Endothelial cell of umbilical vein (primary cell): ENCODE results near the gene JAZF1. TPM values are rescaled to one million over a fixed set of nuclear protein-coding genes. Genes with fewer than 3 reads are reported as not detected.

Experiments used
- BruUV-seq: library from RNA; stranded (reverse); fragments of 400-500 nt; replicated peaks from 2 replicates; lab custom pipeline; 2021; lab: Mats Ljungman, UMichigan
- CTCF ChIA-PET: fragments of 300-600, 350-600 bp; sonication (Branson Sonifier 250); formaldehyde crosslinking; loops from one replicate; lab custom pipeline; 2021; ENCODE audit warnings: antibody characterized with exemption, inconsistent platforms; lab: Charles Lee
- POLR2A ChIA-PET: fragments of 300-600, 350-600 bp; sonication (Branson Sonifier 250); formaldehyde crosslinking; loops from one replicate; lab custom pipeline; 2021; ENCODE audit warnings: antibody characterized with exemption, inconsistent platforms; lab: Charles Lee
- DNase-seq: peaks from one replicate; pipeline ENCODE4 v3.0.0-alpha.2; 2011; ENCODE audit warnings: low read depth, low spot score
- FAIRE-seq: peaks from 2 replicates; lab custom pipeline; 2011; peaks lifted over from hg19 to GRCh38; lab: Jason Lieb, UNC
- H2AFZ ChIP-seq: 2 replicates; pipeline ENCODE4 v1.6.0; 2012; ENCODE audit warnings: low read depth, low read length, control low read depth, inconsistent platforms
- H3K27ac ChIP-seq: 2 replicates; pipeline ENCODE4 v1.5.1; 2011; ENCODE audit warnings: low read depth, mild to moderate bottlenecking, control low read depth, low read length, moderate library complexity; ENCODE audit not compliant: insufficient read depth
- H3K27me3 ChIP-seq, 2 experiments: 2 replicates each; pipeline versions ENCODE4 v1.6.0 to v1.6.1; 2011; ENCODE audit warnings: low read length in 2 of 2, mixed read lengths in 1 of 2; ENCODE audit not compliant: control insufficient read depth in 2 of 2, insufficient read depth in 2 of 2
- H3K36me3 ChIP-seq, 2 experiments: 2 replicates in 1 of 2; 3 replicates in 1 of 2; pipeline ENCODE4 v1.5.1; 2011; ENCODE audit warnings: low read length in 2 of 2, mild to moderate bottlenecking in 1 of 2, moderate library complexity in 1 of 2; ENCODE audit not compliant: control insufficient read depth in 2 of 2, insufficient read depth in 2 of 2; ENCODE audit errors: extremely low read depth in 1 of 2
- H3K4me1 ChIP-seq: 3 replicates; pipeline ENCODE4 v1.5.1; 2011; ENCODE audit warnings: mild to moderate bottlenecking, low read length; ENCODE audit not compliant: control insufficient read depth, insufficient read depth; ENCODE audit errors: extremely low read depth
- H3K4me2 ChIP-seq: 2 replicates; pipeline ENCODE4 v1.6.1; 2011; ENCODE audit warnings: low read length, control low read depth, mixed read lengths; ENCODE audit not compliant: insufficient read depth
- H3K4me3 ChIP-seq, 3 experiments: fragments of 200-600 bp in 1 of 3; sonication (generic), shearing (Covaris generic) in 1 of 3; replicated peaks in 1 of 3; 2 replicates each; pipeline ENCODE4 v1.5.1; 2011 to 2016; ENCODE audit warnings: control low read depth in 3 of 3, low read length in 3 of 3, mild to moderate bottlenecking in 2 of 3, inconsistent platforms in 1 of 3, low read depth in 1 of 3, moderate library complexity in 1 of 3; ENCODE audit not compliant: insufficient read depth in 1 of 3
- H3K79me2 ChIP-seq: 2 replicates; pipeline ENCODE4 v1.6.0; 2012; ENCODE audit warnings: low read length, inconsistent platforms; ENCODE audit not compliant: control insufficient read depth, insufficient read depth
- H3K9ac ChIP-seq: replicated peaks from 2 replicates; pipeline ENCODE3; 2011; ENCODE audit warnings: low read length, control low read depth; ENCODE audit not compliant: insufficient read depth; ENCODE audit errors: extremely low read depth
- H3K9me1 ChIP-seq: replicated peaks from 3 replicates; pipeline ENCODE4 v1.6.0; 2011; ENCODE audit warnings: mild to moderate bottlenecking, low read length; ENCODE audit not compliant: control insufficient read depth, insufficient read depth; ENCODE audit errors: extremely low read depth
- H3K9me3 ChIP-seq: replicated peaks from 2 replicates; pipeline ENCODE4 v1.5.1; 2012; ENCODE audit warnings: low read length, inconsistent platforms; ENCODE audit not compliant: control insufficient read depth, insufficient read depth
- H4K20me1 ChIP-seq: replicated peaks from 2 replicates; pipeline ENCODE3; 2011; ENCODE audit warnings: mild to moderate bottlenecking, low read length; ENCODE audit not compliant: control insufficient read depth, insufficient read depth; ENCODE audit errors: extremely low read depth
- CTCF ChIP-seq, 2 donors: IDR thresholded peaks; 1 replicate in 1 of 2; 2 replicates in 1 of 2; pipeline ENCODE4 v1.5.1; 2011; ENCODE audit warnings: low read length in 2 of 2, mild to moderate bottlenecking in 2 of 2, moderate library complexity in 2 of 2, control low read depth in 1 of 2, inconsistent platforms in 1 of 2, low read depth in 1 of 2; ENCODE audit not compliant: insufficient read depth in 1 of 2; ENCODE audit errors: extremely low read depth in 1 of 2
- EZH2 ChIP-seq: IDR thresholded peaks from 2 replicates; pipeline ENCODE4 v1.6.1; 2012; ENCODE audit warnings: borderline replicate concordance, low read depth, mild to moderate bottlenecking, moderate library complexity, low read length, inconsistent platforms; ENCODE audit not compliant: severe bottlenecking
- FOS ChIP-seq: IDR thresholded peaks from 2 replicates; pipeline ENCODE4 v1.6.1; 2011; ENCODE audit warnings: mild to moderate bottlenecking, low read length, moderate library complexity, borderline replicate concordance; ENCODE audit not compliant: insufficient read depth
- GATA2 ChIP-seq: IDR thresholded peaks from 2 replicates; pipeline ENCODE4 v1.7.0; 2011; ENCODE audit warnings: low read depth, mild to moderate bottlenecking, moderate library complexity, mixed read lengths, low read length; ENCODE audit not compliant: insufficient read length, insufficient read depth
- JUN ChIP-seq: IDR thresholded peaks from 2 replicates; pipeline ENCODE4 v1.6.1; 2011; ENCODE audit warnings: borderline replicate concordance, low read depth; ENCODE audit not compliant: insufficient read length, insufficient read depth
- MAX ChIP-seq: IDR thresholded peaks from 2 replicates; pipeline ENCODE4 v1.6.1; 2011; ENCODE audit not compliant: insufficient read depth, insufficient read length
- MYC ChIP-seq: IDR thresholded peaks from one replicate; pipeline ENCODE4 v1.6.1; 2011; ENCODE audit warnings: mild to moderate bottlenecking, low read depth, low read length
- POLR2A ChIP-seq: IDR thresholded peaks from 2 replicates; pipeline ENCODE4 v1.6.1; 2012; ENCODE audit warnings: low read depth, mild to moderate bottlenecking, control low read depth, low read length
- POLR2AphosphoS5 ChIP-seq: IDR thresholded peaks from 2 replicates; pipeline ENCODE4 v1.6.1; 2012; ENCODE audit warnings: low read depth, mild to moderate bottlenecking, control low read depth, low read length, moderate library complexity; ENCODE audit not compliant: insufficient read depth
- dilution Hi-C: fragments of 300-500 bp; cut with MboI; formaldehyde crosslinking; loops from one replicate; pipeline ENCODE4 v1.15.0; 2019; ENCODE audit warnings: low sequenced_read_pairs; ENCODE audit not compliant: extremely low pct_ligation_motif_present
- intact Hi-C: fragments of 100-400 bp; cut with micrococcal nuclease; formaldehyde crosslinking; loops from one replicate; pipeline ENCODE4 v1.10.0; 2022
- polyA plus RNA-seq, 4 experiments: library from polyadenylated mRNA; depleted of rRNA in 3 of 4; stranded (reverse) in 3 of 4; unstranded in 1 of 4; fragments of >200 nt; gene quantifications; 2 replicates each; pipeline versions ENCODE4 v1.2.1 to v1.2.3, GENCODE V29; 2011 to 2012; ENCODE audit warnings: missing spikeins in 1 of 4
- total RNA-seq: library from RNA; stranded (reverse); gene quantifications from 2 replicates; pipeline ENCODE4 v1.2.3, GENCODE V29; 2021

Gene JAZF1
- total and polyA plus RNA-seq, 2 donors (not counting 3 experiments of a cell fraction or from before 2014, with no cell fraction given): 2.5 to 16.9 TPM

GRCh38 chr7:28029051-28029450, 151.5 kb downstream of the JAZF1 start:
- Histone ChIP-seq H3K9me1 (no peaks in the 10 kb centered on the region), H2AFZ (no peak overlapping the region), H3K9me3 (no peaks in the 10 kb centered on the region), H3K4me3 (no peak overlapping the region), H3K9ac (no peak overlapping the region), H3K27ac (no peak overlapping the region), H4K20me1 (no peaks in the 10 kb centered on the region), H3K4me1 (no peaks in the 10 kb centered on the region), H3K4me2 (no peak overlapping the region), H3K27me3 (no peaks in the 10 kb centered on the region), H3K36me3 (no peaks in the 10 kb centered on the region), H3K79me2 (no peaks in the 10 kb centered on the region)
- dilution Hi-C loops: no loop called here
- intact Hi-C loops: loop anchor here (10.0 kb wide), 1 partner anchor 214 kb away; no protein-coding TSS in a partner anchor
- ChIA-PET POLR2A (no interaction called here), CTCF (no interaction called here)
- BruUV-seq: no TSS peak
- TF ChIP-seq MAX (no peak), MYC (no peak)
- no peak for FAIRE-seq
- DNase-seq: no peak

GRCh38 chr7:28028471-28028870, 152.1 kb downstream of the JAZF1 start:
- no peak for DNase-seq
- POLR2A ChIA-PET: no interaction called here
- Histone ChIP-seq H4K20me1 (no peaks in the 10 kb centered on the region), H3K9me3 (no peaks in the 10 kb centered on the region), H3K27ac (no peak overlapping the region), H3K4me2 (no peak overlapping the region), H3K4me3 (no peak overlapping the region), H2AFZ (no peak overlapping the region), H3K9me1 (no peaks in the 10 kb centered on the region), H3K27me3 (no peaks in the 10 kb centered on the region), H3K36me3 (no peaks in the 10 kb centered on the region), H3K4me1 (no peaks in the 10 kb centered on the region), H3K79me2 (no peaks in the 10 kb centered on the region), H3K9ac (no peak overlapping the region)
- intact Hi-C loops: loop anchor here (10.0 kb wide), 1 partner anchor 214 kb away; no protein-coding TSS in a partner anchor
- CTCF ChIA-PET: interaction anchor here (1.5 kb wide), 1 partner anchor 65 kb away, joined by 3 read pairs; no protein-coding TSS in a partner anchor
- TF ChIP-seq POLR2AphosphoS5 (no peak), MYC (no peak), JUN (no peak), EZH2 (no peak), MAX (no peak), GATA2 (no peak), POLR2A (no peak), FOS (no peak), CTCF (IDR thresholded peaks at IDR 0.05; ENCODE audit: extremely low read depth in 1 of 2, insufficient read depth in 1 of 2, low read depth in 1 of 2, low read length in 2 of 2) (no peak)
- dilution Hi-C loops: no loop called here
- BruUV-seq: no TSS peak
- FAIRE-seq: no peak
